Measurements from ENCODE around the gene HAPSTR1.

DNA sequence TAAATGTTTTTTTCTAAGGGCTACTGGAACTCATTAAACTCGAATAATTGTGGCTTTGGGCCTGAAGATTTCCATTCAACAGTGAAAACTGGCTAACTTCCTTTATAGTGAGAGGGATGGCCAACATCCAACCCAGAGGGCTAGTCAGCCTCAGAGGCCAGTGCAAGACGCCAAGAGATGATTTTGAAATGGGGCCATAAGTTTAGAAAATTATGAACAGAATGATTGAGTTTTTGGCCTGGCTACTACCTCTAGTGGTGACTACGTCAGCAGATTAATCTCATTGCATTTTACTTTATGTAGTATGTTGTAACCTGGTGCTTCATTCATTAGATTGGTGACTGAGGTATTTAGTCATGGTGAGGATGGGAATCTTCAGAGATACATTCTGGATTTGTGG lies 28.4 kb downstream of the HAPSTR1 start:
- TF ChIP-seq, protein P1, sequence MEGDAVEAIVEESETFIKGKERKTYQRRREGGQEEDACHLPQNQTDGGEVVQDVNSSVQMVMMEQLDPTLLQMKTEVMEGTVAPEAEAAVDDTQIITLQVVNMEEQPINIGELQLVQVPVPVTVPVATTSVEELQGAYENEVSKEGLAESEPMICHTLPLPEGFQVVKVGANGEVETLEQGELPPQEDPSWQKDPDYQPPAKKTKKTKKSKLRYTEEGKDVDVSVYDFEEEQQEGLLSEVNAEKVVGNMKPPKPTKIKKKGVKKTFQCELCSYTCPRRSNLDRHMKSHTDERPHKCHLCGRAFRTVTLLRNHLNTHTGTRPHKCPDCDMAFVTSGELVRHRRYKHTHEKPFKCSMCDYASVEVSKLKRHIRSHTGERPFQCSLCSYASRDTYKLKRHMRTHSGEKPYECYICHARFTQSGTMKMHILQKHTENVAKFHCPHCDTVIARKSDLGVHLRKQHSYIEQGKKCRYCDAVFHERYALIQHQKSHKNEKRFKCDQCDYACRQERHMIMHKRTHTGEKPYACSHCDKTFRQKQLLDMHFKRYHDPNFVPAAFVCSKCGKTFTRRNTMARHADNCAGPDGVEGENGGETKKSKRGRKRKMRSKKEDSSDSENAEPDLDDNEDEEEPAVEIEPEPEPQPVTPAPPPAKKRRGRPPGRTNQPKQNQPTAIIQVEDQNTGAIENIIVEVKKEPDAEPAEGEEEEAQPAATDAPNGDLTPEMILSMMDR (IDR thresholded peaks at IDR 0.05), result no peak
- no peak for TF ChIP-seq POLR2A (IDR thresholded peaks at IDR 0.05)

Measured in right lobe of liver (tissue), 4 donors.